Spinal cord (tissue), 10 donors: ENCODE results near the gene MYLK2. TPM values are rescaled to one million over a fixed set of nuclear protein-coding genes. Genes with fewer than 3 reads are reported as not detected.

Source experiments
- DNase-seq, 6 donors: peaks; one replicate each; pipeline versions ENCODE4 v3.0.0 to v3.0.0-alpha.2; 2013 to 2015; ENCODE audit warnings: low spot score in 6 of 6, low read depth in 4 of 6
- H3K27ac ChIP-seq: one replicate; pipeline ENCODE4 v1.5.1; 2013; ENCODE audit warnings: low read depth, low read length, control low read depth
- H3K27me3 ChIP-seq: one replicate; pipeline ENCODE4 v1.6.1; 2013; ENCODE audit warnings: low read length; ENCODE audit not compliant: control insufficient read depth, insufficient read depth
- H3K36me3 ChIP-seq: one replicate; pipeline ENCODE4 v1.6.1; 2013; ENCODE audit warnings: low read length; ENCODE audit not compliant: control insufficient read depth, insufficient read depth
- H3K4me1 ChIP-seq: one replicate; pipeline ENCODE4 v1.6.1; 2013; ENCODE audit warnings: low read length; ENCODE audit not compliant: control insufficient read depth, insufficient read depth
- H3K4me3 ChIP-seq: one replicate; pipeline ENCODE4 v1.5.1; 2013; ENCODE audit warnings: low read depth, low read length, control low read depth
- H3K9me3 ChIP-seq: one replicate; pipeline ENCODE4 v1.6.1; 2013; ENCODE audit warnings: low read length; ENCODE audit not compliant: control insufficient read depth, insufficient read depth
- WGBS: methylation state at CpG from one replicate; pipeline ENCODE4 v1.1.5; 2013; ENCODE audit warnings: missing lambda C conversion rate; ENCODE audit not compliant: insufficient coverage; 5-methylcytosine and 5-hydroxymethylcytosine counted together
- long read RNA-seq, 4 donors: transcript quantifications; one replicate each; lab custom pipeline, GENCODE V29; 2026
- polyA plus RNA-seq, 2 donors: library from polyadenylated mRNA; unstranded; fragments of 120-200 nt; gene quantifications; one replicate each; pipeline ENCODE4 v1.2.1, GENCODE V29; 2013; ENCODE audit not compliant: insufficient read length in 2 of 2
- total RNA-seq, 2 donors: library from RNA; depleted of rRNA in 1 of 2; stranded (reverse); fragments of 120-200 nt in 1 of 2; fragments of >200 nt in 1 of 2; gene quantifications; one replicate each; pipeline versions ENCODE4 v1.2.3 to v1.2.4, GENCODE V29; 2013 to 2014
- donor health status: healthy.

The MYLK2 gene
- 1 to 10 TPM in 1 of 2 donors, under 1 TPM in 1; 0.79 to 5.2 TPM for total RNA-seq
- polyA plus RNA-seq = 1 to 10 TPM; 5.0 to 5.1 TPM
- long read RNA-seq, donor 1 = 0 reads
- long read RNA-seq, donor 2 = 0 reads
- long read RNA-seq, donor 3 = 0 reads
- long read RNA-seq, donor 4 = 0 reads

DNA sequence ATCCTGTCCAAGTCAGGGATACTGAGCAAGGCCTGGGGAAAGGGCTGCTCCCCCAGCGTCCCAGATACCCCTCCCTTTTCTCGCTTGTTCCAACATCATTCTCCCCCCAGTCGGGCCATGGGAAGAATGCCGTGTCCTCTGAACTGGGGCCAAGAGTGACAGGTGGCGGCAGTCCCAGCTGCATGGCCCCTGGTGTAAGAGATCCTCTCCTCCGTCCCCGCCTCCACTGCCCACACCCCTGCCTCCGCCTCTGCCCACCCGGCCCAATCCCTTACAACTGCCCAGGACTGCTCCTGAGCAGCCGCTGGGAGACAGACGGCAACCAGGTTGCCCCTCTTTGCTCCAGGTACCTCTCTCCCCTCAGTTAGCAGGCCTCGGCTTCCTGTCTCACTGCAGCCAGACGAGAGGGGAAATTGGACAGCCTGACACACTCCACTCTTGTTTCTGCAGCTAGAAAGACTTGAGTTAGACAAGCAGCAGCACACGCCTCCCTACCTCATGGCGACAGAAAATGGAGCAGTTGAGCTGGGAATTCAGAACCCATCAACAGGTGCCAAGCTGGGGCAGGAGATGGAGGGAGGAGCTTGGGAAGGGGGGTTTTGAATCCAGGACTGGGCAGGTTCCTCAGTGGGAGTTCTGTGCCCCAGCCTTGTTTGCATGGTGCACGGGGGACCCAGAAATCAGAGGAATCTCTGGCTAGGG is at the start of gene MYLK2:
Gene MYLK2, plus strand, starts transcription at position 274 of the 702 bp plus-strand sequence. Its CDS starts 225 bp downstream, at position 499.
- H3K36me3 ChIP-seq = no peaks in the 10 kb centered on the region
- no peaks in the 10 kb centered on the region for H3K27me3 ChIP-seq
- no peaks in the 10 kb centered on the region for H3K9me3 ChIP-seq
- peaks cover 32% of the 10 kb centered on the region for H3K4me1 ChIP-seq
- 58% methylated on average over 16 of the region's 16 CpGs for WGBS
- no peak within 1 kb of the TSS for H3K27ac ChIP-seq
- no peak for DNase-seq
- no peak within 1 kb of the TSS for H3K4me3 ChIP-seq

DNA sequence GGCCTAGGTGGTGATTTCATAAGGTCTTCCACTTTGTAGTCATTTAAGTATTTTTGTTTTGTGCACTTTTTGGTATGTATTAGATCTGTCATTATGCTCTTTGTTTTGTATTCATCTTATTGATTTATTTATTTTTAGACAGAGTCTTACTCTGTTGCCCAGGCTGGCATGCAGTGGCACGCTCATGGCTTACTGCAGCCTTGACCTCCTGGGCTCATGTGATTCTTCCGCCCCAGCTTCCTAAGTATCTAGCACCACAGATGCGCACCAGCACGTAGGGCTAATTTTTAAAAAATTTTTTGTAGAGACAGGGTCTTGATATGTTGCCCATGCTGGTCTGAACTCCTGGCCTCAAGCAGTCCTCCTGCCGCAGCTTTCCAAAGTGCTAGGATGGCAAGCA is 49.5 kb upstream of the MYLK2 start:
- H3K4me1 ChIP-seq = no peaks in the 10 kb centered on the region
- peaks cover 15% of the 10 kb centered on the region for H3K36me3 ChIP-seq
- H3K27ac ChIP-seq = no peak overlapping the region
- DNase-seq = no peak
- H3K9me3 ChIP-seq = no peaks in the 10 kb centered on the region
- WGBS = 100% methylated on average over 1 of the region's 5 CpGs
- no peak overlapping the region for H3K4me3 ChIP-seq
- H3K27me3 ChIP-seq = no peaks in the 10 kb centered on the region

DNA sequence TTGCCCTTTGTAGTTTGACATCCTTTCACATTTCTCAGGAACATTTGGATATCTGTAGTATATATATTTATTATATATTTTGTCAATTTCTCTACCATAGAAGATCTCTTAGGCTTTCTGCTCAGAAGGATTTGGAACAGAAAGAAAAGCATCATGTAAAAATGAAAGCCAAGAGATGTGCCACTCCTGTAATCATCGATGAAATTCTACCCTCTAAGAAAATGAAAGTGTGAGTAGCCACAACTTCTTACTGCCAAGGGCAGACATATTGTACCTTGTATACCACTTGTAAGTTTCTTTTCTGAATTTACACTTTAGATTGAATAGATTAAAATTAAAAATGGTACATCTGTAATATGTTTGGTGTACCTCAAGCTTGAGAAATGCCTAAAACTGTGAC is 48.9 kb upstream of the MYLK2 start:
- DNase-seq = no peak
- no peaks in the 10 kb centered on the region for H3K9me3 ChIP-seq
- no peak overlapping the region for H3K4me3 ChIP-seq
- no peak overlapping the region for H3K27ac ChIP-seq
- H3K4me1 ChIP-seq = no peaks in the 10 kb centered on the region
- no peaks in the 10 kb centered on the region for H3K27me3 ChIP-seq
- H3K36me3 ChIP-seq = peaks cover 15% of the 10 kb centered on the region
- WGBS = no CpG with 5 or more reads among the region's 1 CpG

DNA sequence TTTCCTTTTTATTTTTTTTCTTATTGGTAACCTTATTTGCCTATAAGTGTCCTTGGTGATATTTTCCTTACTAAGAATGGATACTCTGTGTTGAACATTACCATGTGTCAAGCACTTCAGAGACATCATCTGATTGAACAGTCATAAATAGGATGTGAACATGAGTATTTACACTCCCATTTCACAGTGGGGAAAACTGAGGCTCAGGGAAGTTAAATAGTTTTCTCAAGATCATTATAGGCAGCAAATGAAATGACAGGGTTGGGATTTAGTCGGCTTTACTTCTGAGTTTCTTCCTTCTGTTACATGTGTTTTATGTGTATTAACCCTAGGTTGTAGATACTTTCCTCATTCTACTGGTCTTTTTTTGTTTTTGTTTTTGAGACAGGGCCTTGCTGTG is 44.7 kb upstream of the MYLK2 start:
- no peaks in the 10 kb centered on the region for H3K9me3 ChIP-seq
- H3K4me3 ChIP-seq = no peak overlapping the region
- peaks cover 14% of the 10 kb centered on the region for H3K36me3 ChIP-seq
- WGBS = no CpG with 5 or more reads among the region's 1 CpG
- H3K4me1 ChIP-seq = no peaks in the 10 kb centered on the region
- H3K27ac ChIP-seq = no peak overlapping the region
- DNase-seq = no peak
- H3K27me3 ChIP-seq = no peaks in the 10 kb centered on the region

DNA sequence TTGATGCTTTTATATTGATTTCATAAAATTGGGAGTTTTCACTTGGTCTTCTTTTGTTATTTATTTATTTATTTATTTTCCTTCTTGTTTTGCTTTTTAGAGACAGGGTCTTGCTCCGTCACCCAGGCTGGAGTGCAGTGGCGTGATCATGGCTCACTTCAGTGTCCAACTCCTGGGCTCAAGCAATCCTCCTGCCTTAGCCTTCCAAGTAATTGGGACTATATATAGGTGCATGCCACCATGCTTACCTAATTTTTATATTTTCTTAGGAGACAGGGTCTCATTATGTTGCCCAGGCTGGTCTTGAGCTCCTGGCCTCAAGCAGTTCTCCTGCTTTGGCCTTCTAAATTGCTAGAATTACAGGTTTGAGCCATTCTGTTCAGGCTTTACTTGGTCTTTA is 38.3 kb upstream of the MYLK2 start:
- Histone ChIP-seq H3K27ac (no peak overlapping the region), H3K4me3 (no peak overlapping the region), H3K9me3 (no peaks in the 10 kb centered on the region), H3K27me3 (no peaks in the 10 kb centered on the region), H3K4me1 (no peaks in the 10 kb centered on the region), H3K36me3 (peaks cover 20% of the 10 kb centered on the region)
- WGBS = no CpG with 5 or more reads among the region's 2 CpGs
- no peak for DNase-seq

DNA sequence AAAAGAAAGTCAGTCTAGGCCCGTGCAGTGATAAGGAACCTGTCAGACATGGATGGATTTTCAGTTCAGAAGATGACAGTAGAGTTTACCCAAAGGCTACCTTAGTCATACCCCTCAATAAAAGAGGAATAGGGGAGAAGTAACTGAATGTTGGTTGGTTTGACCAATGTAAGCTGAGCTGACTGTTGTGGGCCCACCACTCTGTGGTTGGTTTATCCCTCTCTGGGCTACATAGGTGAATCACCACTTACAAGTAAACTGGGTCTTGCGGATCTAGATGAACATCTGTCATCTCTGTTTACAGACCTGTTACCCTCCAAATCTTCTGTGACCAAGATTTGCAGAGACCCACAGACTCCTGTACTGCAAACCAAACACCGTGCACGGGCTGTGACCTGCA is 37.2 kb upstream of the MYLK2 start:
- WGBS = 100% methylated on average over 3 of the region's 4 CpGs
- H3K27ac ChIP-seq = no peak overlapping the region

DNA sequence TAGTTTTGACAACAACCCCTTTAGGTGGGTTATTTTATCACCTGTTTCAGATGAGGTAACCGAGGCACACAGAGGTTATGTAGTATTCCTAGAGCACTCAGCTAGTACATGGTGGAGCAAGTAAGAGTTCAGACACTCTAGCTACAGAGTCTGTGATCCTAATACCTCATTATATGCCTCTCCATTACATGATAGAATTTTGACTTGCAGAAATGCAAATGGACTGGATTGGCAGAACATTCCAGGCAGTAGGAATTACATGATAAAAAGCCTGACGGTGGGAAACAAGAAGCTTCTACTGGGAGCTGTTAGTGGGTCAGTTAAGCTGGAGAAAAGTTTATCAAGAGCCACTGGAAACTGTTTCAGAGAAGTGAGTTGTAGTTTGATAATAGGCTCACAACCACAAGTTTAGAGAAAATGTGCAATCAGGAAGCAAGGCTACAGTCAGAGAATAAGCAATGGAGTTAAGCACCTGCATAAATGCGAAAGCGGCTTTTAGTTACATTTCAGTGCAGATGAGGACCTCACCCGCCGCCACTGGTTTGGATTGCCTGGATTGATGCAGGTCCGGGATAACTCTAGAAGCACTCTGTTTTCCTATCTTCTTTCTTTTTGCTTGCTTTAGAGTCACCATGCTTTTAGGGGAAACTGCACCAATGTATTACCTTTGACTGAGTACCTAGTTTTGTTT is 34.7 kb upstream of the MYLK2 start:
- no peak overlapping the region for H3K4me3 ChIP-seq
- no peak overlapping the region for H3K27ac ChIP-seq
- DNase-seq = no peak
- H3K36me3 ChIP-seq = peaks cover 15% of the 10 kb centered on the region
- WGBS = 93% methylated on average over 5 of the region's 7 CpGs
- H3K4me1 ChIP-seq = no peaks in the 10 kb centered on the region
- no peaks in the 10 kb centered on the region for H3K9me3 ChIP-seq
- H3K27me3 ChIP-seq = no peaks in the 10 kb centered on the region

More for the DNA sequence above, 37.2 kb upstream of the MYLK2 start:
- Histone ChIP-seq H3K27me3 (no peaks in the 10 kb centered on the region), H3K4me3 (no peak overlapping the region), H3K4me1 (no peaks in the 10 kb centered on the region), H3K9me3 (no peaks in the 10 kb centered on the region), H3K36me3 (peaks cover 17% of the 10 kb centered on the region)
- no peak for DNase-seq

DNA sequence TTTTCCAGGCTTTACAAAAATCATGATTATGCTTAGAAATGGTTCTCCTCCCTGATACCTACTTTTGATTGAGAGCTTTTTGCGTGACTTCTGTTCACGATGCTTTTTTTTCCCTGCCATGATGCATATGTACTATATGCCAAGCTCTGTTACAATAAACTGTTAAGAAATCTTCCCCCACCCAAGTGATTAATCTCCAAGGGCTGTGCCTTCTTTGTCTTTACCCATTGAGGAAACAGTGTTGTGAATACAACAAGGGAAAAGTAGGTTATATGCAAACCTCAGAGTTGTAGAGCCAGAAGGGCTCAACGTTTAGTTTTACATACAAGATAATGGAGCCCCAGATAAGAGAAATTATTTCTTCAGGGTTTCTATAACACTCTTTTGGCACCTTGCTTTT is 34.1 kb upstream of the MYLK2 start:
- peaks cover 15% of the 10 kb centered on the region for H3K36me3 ChIP-seq
- 40% methylated on average over 1 of the region's 3 CpGs for WGBS
- H3K9me3 ChIP-seq = no peaks in the 10 kb centered on the region
- H3K27me3 ChIP-seq = no peaks in the 10 kb centered on the region
- no peak overlapping the region for H3K27ac ChIP-seq
- no peak overlapping the region for H3K4me3 ChIP-seq
- H3K4me1 ChIP-seq = no peaks in the 10 kb centered on the region
- DNase-seq = no peak

DNA sequence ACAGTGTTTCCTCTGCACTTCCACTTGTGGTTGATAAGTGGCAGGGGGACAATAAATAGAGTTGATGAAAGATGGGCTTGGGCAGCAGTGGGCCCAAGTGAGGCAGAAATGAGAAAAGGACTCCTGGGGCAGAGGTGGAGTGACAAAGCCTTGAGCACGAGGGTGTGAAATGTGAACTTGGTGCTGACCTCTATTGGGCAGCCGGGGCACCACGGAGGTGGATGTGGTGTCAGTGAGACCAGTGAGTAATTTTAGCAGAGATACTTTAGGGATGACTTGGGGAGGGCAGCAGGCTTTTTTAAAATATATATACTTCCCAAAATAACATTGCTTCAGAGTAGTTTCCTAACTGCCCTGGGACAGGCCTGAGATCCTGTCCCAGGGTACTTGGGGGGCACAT is 30.6 kb upstream of the MYLK2 start:
- DNase-seq = no peak
- H3K36me3 ChIP-seq = peaks cover 4% of the 10 kb centered on the region
- no CpG with 5 or more reads among the region's 3 CpGs for WGBS
- H3K4me1 ChIP-seq = no peaks in the 10 kb centered on the region
- H3K27me3 ChIP-seq = no peaks in the 10 kb centered on the region
- H3K4me3 ChIP-seq = no peak overlapping the region
- no peak overlapping the region for H3K27ac ChIP-seq
- no peaks in the 10 kb centered on the region for H3K9me3 ChIP-seq

DNA sequence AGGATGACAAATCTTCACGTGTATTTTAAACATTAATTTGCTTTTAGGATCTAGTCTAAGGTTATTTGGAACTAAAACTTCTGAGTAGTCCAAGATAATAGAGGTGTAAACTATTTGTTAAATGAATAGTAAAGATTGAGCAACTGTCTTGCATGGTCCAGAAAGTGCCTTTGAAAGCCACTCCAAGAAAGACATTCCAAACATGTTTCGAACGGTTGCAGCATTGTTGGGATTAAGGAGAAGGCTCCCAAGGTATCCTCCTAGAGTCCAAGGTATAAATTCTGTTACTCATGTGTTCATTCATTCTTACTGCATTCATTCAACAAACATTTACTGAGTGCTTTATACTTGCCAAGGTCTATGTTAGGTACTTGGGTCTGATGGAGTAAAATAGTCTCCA is 28.8 kb upstream of the MYLK2 start:
- H3K27ac ChIP-seq = no peak overlapping the region
- peaks cover 8% of the 10 kb centered on the region for H3K36me3 ChIP-seq
- no peak overlapping the region for H3K4me3 ChIP-seq
- H3K9me3 ChIP-seq = no peaks in the 10 kb centered on the region
- no peak for DNase-seq
- 100% methylated on average over 1 of the region's 3 CpGs for WGBS
- H3K27me3 ChIP-seq = no peaks in the 10 kb centered on the region
- no peaks in the 10 kb centered on the region for H3K4me1 ChIP-seq
